B cell (primary cell): ENCODE results near the gene SLC26A8. TPM values are rescaled to one million over a fixed set of nuclear protein-coding genes. Genes with fewer than 3 reads are reported as not detected.

ENCODE experiments used
- ATAC-seq: fragments of 200-7000 bp; cut with Tn5 transposase; one replicate; pipeline ENCODE4 v1.10.0; 2021; ENCODE audit warnings: low read depth, mild to moderate bottlenecking, moderate number of reproducible peaks, moderate library complexity
- CTCF ChIA-PET: fragments of 350-600 bp; sonication (Branson Sonifier 250); formaldehyde crosslinking; loops from one replicate; lab custom pipeline; 2021; ENCODE audit warnings: antibody characterized with exemption, inconsistent platforms; lab: Charles Lee
- POLR2A ChIA-PET: fragments of 350-600 bp; sonication (Branson Sonifier 250); formaldehyde crosslinking; loops from one replicate; lab custom pipeline; 2021; ENCODE audit warnings: antibody characterized with exemption; lab: Charles Lee
- DNase-seq: peaks from one replicate; pipeline ENCODE4 v3.0.0; 2013
- H2AFZ ChIP-seq: 2 replicates; pipeline ENCODE4 v1.6.1; 2012; ENCODE audit warnings: mild to moderate bottlenecking, low read depth, low read length; ENCODE audit not compliant: insufficient read depth, poor library complexity, severe bottlenecking
- H3K27ac ChIP-seq, 2 donors: 1 replicate in 1 of 2; 2 replicates in 1 of 2; pipeline ENCODE4 v1.5.1; 2012 to 2013; ENCODE audit warnings: low read length in 2 of 2, mild to moderate bottlenecking in 2 of 2, moderate library complexity in 1 of 2
- H3K27me3 ChIP-seq, 4 experiments: fragments of 200-600 bp in 1 of 4; sonication (generic) in 1 of 4; replicated peaks in 1 of 4; 1 replicate in 2 of 4; 2 replicates in 2 of 4; pipeline versions ENCODE4 v1.6.1 to v1.7.0; 2013 to 2016; ENCODE audit warnings: low read length in 3 of 4, mild to moderate bottlenecking in 2 of 4, mixed read lengths in 1 of 4, moderate library complexity in 1 of 4; ENCODE audit not compliant: insufficient read depth in 4 of 4, control insufficient read depth in 3 of 4; ENCODE audit errors: control extremely low read depth in 1 of 4
- H3K36me3 ChIP-seq, 2 experiments: replicated peaks in 1 of 2; 1 replicate in 1 of 2; 2 replicates in 1 of 2; pipeline versions ENCODE4 v1.6.1 to v1.7.1; 2013; ENCODE audit warnings: low read length in 1 of 2; ENCODE audit not compliant: insufficient read depth in 2 of 2, control insufficient read depth in 1 of 2; ENCODE audit errors: control extremely low read depth in 1 of 2, extremely low read depth in 1 of 2
- H3K4me1 ChIP-seq, 2 donors: fragments of 200-600 bp in 1 of 2; sonication (generic) in 1 of 2; 1 replicate in 1 of 2; 2 replicates in 1 of 2; pipeline versions ENCODE4 v1.5.1 to v1.6.1; 2013 to 2017; ENCODE audit warnings: low read length in 2 of 2; ENCODE audit not compliant: control insufficient read depth in 2 of 2, insufficient read depth in 2 of 2
- H3K4me2 ChIP-seq: replicated peaks from 2 replicates; pipeline ENCODE3; 2012; ENCODE audit warnings: mild to moderate bottlenecking, low read depth, low read length; ENCODE audit not compliant: poor library complexity, severe bottlenecking
- H3K4me3 ChIP-seq, 5 experiments: fragments of 200-600 bp in 1 of 5; sonication (generic) in 1 of 5; 1 replicate in 3 of 5; 2 replicates in 2 of 5; pipeline versions ENCODE4 v1.5.1 to v1.7.0; 2011 to 2016; ENCODE audit warnings: low read length in 4 of 5, mild to moderate bottlenecking in 4 of 5, low read depth in 2 of 5, control low read depth in 1 of 5, moderate library complexity in 1 of 5; ENCODE audit not compliant: insufficient read depth in 1 of 5; ENCODE audit errors: control extremely low read depth in 1 of 5, extremely low read depth in 1 of 5
- H3K79me2 ChIP-seq: fragments of 200-600 bp; sonication (generic); one replicate; pipeline ENCODE4 v1.6.0; 2016; ENCODE audit warnings: low read length; ENCODE audit not compliant: control insufficient read depth, insufficient read depth
- H3K9ac ChIP-seq: fragments of 200-600 bp; sonication (generic); 2 replicates; pipeline ENCODE4 v1.6.1; 2017; ENCODE audit warnings: mild to moderate bottlenecking, low read length, moderate library complexity
- H3K9me3 ChIP-seq, 3 donors: one replicate each; pipeline versions ENCODE4 v1.6.1 to v1.7.1; 2013; ENCODE audit warnings: low read length in 2 of 3; ENCODE audit not compliant: control insufficient read depth in 2 of 3, insufficient read depth in 1 of 3; ENCODE audit errors: control extremely low read depth in 1 of 3
- H4K20me1 ChIP-seq: 2 replicates; pipeline ENCODE4 v1.6.0; 2012; ENCODE audit warnings: mild to moderate bottlenecking, low read length; ENCODE audit not compliant: insufficient read depth, control insufficient read depth, poor library complexity, severe bottlenecking
- H3K27ac Mint-ChIP-seq: one replicate; pipeline ENCODE4 v1.8.0; 2021; ENCODE audit warnings: mixed read lengths
- H3K27me3 Mint-ChIP-seq: one replicate; pipeline ENCODE4 v1.8.0; 2021; ENCODE audit warnings: mixed read lengths
- H3K4me1 Mint-ChIP-seq: one replicate; pipeline ENCODE4 v1.8.0; 2021; ENCODE audit warnings: mixed read lengths
- H3K4me3 Mint-ChIP-seq: one replicate; pipeline ENCODE4 v1.8.0; 2021; ENCODE audit warnings: mixed read lengths
- H3K9me3 Mint-ChIP-seq: one replicate; pipeline ENCODE4 v1.8.0; 2022; ENCODE audit warnings: mixed read lengths; ENCODE audit not compliant: insufficient read depth
- EZH2 ChIP-seq: IDR thresholded peaks from 2 replicates; pipeline ENCODE4 v1.6.1; 2012; ENCODE audit warnings: borderline replicate concordance, low read depth, mild to moderate bottlenecking, moderate library complexity, low read length; ENCODE audit not compliant: insufficient read depth, poor library complexity, severe bottlenecking
- WGBS: methylation state at CpG from one replicate; pipeline ENCODE4 v1.1.5; 2013; ENCODE audit warnings: missing lambda C conversion rate; ENCODE audit not compliant: insufficient coverage; 5-methylcytosine and 5-hydroxymethylcytosine counted together
- intact Hi-C: fragments of 100-400 bp; cut with micrococcal nuclease; formaldehyde crosslinking; loops from one replicate; pipeline ENCODE4 v1.10.0; 2022
- polyA plus RNA-seq: library from polyadenylated mRNA; depleted of rRNA; stranded (reverse); fragments of >200 nt; gene quantifications from 2 replicates; pipeline ENCODE4 v1.2.3, GENCODE V29; 2012
- total RNA-seq, 2 donors: library from RNA; stranded (reverse); fragments of 120-200 nt in 1 of 2; gene quantifications; 1 replicate in 1 of 2; 2 replicates in 1 of 2; pipeline versions ENCODE4 v1.2.3 to v1.2.4, GENCODE V29; 2013 to 2022
- TF ChIP-seq, protein P1 (sequence below): fragments of 200-600 bp; IDR thresholded peaks from one replicate; pipeline ENCODE4 v1.8.0; 2022; ENCODE audit warnings: antibody characterized with exemption, mild to moderate bottlenecking

Gene SLC26A8
- total and polyA plus RNA-seq, 2 donors (not counting 1 experiment from before 2014, with no cell fraction given), result 0.01 TPM; not detected in 1

GRCh38 chr6:35926509-35927215 is 97.8 kb downstream of the SLC26A8 start:
- no peak overlapping the region for H3K27ac ChIP-seq
- no peaks in the 10 kb centered on the region for H3K27me3 ChIP-seq
- H3K4me1 ChIP-seq, result peaks cover 0 to 2% of the 10 kb centered on the region in 2 donors
- no peak overlapping the region for H3K4me3 ChIP-seq
- no peak for TF ChIP-seq EZH2
- TF ChIP-seq, protein P1, sequence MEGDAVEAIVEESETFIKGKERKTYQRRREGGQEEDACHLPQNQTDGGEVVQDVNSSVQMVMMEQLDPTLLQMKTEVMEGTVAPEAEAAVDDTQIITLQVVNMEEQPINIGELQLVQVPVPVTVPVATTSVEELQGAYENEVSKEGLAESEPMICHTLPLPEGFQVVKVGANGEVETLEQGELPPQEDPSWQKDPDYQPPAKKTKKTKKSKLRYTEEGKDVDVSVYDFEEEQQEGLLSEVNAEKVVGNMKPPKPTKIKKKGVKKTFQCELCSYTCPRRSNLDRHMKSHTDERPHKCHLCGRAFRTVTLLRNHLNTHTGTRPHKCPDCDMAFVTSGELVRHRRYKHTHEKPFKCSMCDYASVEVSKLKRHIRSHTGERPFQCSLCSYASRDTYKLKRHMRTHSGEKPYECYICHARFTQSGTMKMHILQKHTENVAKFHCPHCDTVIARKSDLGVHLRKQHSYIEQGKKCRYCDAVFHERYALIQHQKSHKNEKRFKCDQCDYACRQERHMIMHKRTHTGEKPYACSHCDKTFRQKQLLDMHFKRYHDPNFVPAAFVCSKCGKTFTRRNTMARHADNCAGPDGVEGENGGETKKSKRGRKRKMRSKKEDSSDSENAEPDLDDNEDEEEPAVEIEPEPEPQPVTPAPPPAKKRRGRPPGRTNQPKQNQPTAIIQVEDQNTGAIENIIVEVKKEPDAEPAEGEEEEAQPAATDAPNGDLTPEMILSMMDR, result no peak
- H3K9me3 Mint-ChIP-seq, result no peaks in the 10 kb centered on the region
- peaks cover 0 to 4% (median 0%) of the 10 kb centered on the region in 3 donors for H3K9me3 ChIP-seq
- peaks cover 3% of the 10 kb centered on the region for H3K4me1 Mint-ChIP-seq
- ChIA-PET POLR2A (no interaction called here), CTCF (no interaction called here)
- intact Hi-C loops, result no loop called here
- H3K27me3 Mint-ChIP-seq, result no peaks in the 10 kb centered on the region
- no peak overlapping the region for H3K9ac ChIP-seq
- no peak overlapping the region for H3K4me2 ChIP-seq
- H3K27ac Mint-ChIP-seq, result no peak overlapping the region
- DNase-seq (no peak), ATAC-seq (no peak)
- H3K79me2 ChIP-seq, result peaks cover 8% of the 10 kb centered on the region
- no peak overlapping the region for H2AFZ ChIP-seq
- H3K36me3 ChIP-seq, result no peaks in the 10 kb centered on the region
- WGBS, result no CpG with 5 or more reads among the region's 2 CpGs
- H4K20me1 ChIP-seq, result no peaks in the 10 kb centered on the region
- no peak overlapping the region for H3K4me3 Mint-ChIP-seq

DNA sequence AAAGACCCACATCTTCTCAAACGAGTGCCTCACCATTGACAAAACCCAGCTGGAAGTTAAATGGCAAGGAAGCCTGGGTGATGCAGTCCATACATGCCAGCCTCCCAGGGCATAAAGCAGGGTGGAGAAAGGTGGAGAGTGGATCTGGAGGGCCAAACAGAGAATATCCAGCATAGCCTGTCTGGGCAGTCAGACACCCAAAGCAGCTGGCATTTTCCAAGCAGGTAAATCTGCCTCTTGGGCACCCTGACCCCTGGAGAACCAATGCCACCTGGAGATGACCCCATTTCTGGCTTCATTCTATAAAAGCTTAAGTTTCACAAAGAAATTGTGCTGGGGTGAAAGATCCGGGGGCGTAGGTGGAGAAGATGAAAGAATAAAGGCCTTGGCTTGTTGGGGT is 98.5 kb downstream of the SLC26A8 start:
- H3K4me1 ChIP-seq, result peaks cover 4 to 7% of the 10 kb centered on the region in 2 donors
- Mint-ChIP-seq H3K27ac (no peak overlapping the region), H3K9me3 (no peaks in the 10 kb centered on the region), H3K4me3 (no peak overlapping the region), H3K4me1 (peaks cover 6% of the 10 kb centered on the region), H3K27me3 (no peaks in the 10 kb centered on the region)
- intact Hi-C loops, result no loop called here
- CTCF ChIA-PET, result no interaction called here
- WGBS, result 96% methylated on average over 2 of the region's 3 CpGs
- H3K9ac ChIP-seq, result no peak overlapping the region
- POLR2A ChIA-PET, result no interaction called here
- no peak overlapping the region for H3K27ac ChIP-seq
- no peak overlapping the region for H3K4me2 ChIP-seq
- ATAC-seq, result no peak
- peaks cover 13% of the 10 kb centered on the region for H3K79me2 ChIP-seq
- H4K20me1 ChIP-seq, result no peaks in the 10 kb centered on the region
- H2AFZ ChIP-seq, result no peak overlapping the region
- H3K27me3 ChIP-seq, result no peaks in the 10 kb centered on the region
- no peaks in the 10 kb centered on the region for H3K9me3 ChIP-seq
- no peak overlapping the region for H3K4me3 ChIP-seq
- no peak for DNase-seq
- no peak for TF ChIP-seq EZH2
- TF ChIP-seq, protein P1, result no peak
- H3K36me3 ChIP-seq, result no peaks in the 10 kb centered on the region
